GM12865 (cell line): ENCODE measurements around the gene DMRT1.

Experiments used
- DNase-seq: peaks from one replicate; pipeline ENCODE4 v3.0.0; 2010; ENCODE audit warnings: low read depth
- H3K4me3 ChIP-seq: 2 replicates; pipeline ENCODE4 v1.5.1; 2011; ENCODE audit warnings: mild to moderate bottlenecking, low read depth, low read length, control low read depth
- TF ChIP-seq, protein P1 (sequence below): IDR thresholded peaks from 2 replicates; pipeline ENCODE4 v1.5.1; 2011; ENCODE audit warnings: low read length, control low read depth, low read depth, inconsistent platforms; ENCODE audit not compliant: insufficient read depth; ENCODE audit errors: missing control alignments

DMRT1 gene

DNA sequence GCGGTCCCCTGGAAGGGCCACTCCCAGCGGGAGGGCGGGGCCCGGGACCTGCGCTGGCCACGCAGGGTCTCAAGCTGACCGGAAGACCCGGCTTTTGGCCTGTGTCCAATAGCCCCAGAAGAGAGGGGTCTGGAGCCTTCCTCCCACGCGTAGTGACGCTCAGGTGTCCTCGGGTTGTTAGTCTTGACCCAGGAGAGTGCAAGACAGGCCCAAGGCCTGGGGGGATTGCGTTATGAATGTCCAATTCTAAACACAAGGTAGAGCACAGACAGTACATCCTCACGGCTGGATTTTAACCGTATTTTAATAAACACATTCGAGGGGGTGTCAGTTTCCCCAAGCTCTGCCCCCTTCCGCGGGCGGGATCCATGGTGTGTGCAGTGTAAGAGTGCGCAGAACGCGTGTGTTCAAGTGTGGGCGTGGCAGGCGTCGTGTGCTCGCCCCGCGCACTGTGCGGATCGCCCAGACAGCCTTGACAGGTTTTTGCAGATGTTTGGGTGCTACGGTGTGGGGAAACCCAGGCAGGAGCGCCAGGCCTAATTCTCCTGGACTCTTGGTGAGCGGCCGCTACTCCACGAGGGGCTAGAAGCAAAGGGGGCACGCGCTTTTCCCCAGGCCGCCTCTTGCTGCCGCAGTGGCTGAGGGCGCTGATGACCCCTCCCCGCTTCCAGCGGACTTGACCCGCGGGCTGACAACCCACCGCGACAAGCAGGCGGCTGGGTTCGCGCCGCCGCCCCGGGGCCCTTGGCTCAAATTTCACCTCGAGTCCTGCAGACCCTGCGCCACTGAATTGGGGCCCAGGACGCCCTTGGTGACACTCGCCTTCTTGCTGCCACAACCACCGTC is 128.9 kb downstream of the DMRT1 start:
- H3K4me3 ChIP-seq, result no peak overlapping the region
- TF ChIP-seq, protein P1, sequence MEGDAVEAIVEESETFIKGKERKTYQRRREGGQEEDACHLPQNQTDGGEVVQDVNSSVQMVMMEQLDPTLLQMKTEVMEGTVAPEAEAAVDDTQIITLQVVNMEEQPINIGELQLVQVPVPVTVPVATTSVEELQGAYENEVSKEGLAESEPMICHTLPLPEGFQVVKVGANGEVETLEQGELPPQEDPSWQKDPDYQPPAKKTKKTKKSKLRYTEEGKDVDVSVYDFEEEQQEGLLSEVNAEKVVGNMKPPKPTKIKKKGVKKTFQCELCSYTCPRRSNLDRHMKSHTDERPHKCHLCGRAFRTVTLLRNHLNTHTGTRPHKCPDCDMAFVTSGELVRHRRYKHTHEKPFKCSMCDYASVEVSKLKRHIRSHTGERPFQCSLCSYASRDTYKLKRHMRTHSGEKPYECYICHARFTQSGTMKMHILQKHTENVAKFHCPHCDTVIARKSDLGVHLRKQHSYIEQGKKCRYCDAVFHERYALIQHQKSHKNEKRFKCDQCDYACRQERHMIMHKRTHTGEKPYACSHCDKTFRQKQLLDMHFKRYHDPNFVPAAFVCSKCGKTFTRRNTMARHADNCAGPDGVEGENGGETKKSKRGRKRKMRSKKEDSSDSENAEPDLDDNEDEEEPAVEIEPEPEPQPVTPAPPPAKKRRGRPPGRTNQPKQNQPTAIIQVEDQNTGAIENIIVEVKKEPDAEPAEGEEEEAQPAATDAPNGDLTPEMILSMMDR, result no peak
- no peak for DNase-seq

DNA sequence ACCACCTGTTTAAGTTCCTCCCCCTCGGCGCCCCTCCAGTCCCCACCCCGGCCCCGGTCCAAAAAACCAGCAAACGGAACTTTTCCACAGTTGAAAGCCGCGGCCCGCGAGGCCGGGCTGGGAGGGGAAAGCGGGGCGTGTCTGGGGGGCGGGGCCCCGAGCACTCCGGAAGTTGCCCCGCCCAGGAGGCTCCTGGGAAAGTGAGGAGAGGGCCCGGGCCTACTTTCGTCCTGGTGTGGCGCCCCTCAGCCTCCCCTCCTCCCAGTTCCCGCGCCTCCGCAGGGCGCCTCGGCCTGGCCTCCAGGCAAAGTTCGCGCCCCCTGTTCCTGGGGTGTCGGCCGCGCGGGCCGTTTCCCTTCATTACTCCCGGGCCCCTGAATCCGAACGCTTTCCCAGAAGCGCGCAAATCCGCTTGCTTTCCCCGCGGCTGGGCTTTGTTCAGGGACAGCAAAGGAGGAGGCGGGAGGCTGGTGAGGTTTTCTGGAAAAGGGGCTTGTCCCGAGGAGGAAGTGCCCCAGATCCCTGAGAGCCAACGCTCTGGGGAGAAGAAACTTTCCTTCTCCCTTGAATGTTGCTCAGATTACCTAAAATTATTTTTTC is 130.5 kb downstream of the DMRT1 start:
- TF ChIP-seq, protein P1, result no peak
- no peak for DNase-seq
- H3K4me3 ChIP-seq, result no peak overlapping the region

DNA sequence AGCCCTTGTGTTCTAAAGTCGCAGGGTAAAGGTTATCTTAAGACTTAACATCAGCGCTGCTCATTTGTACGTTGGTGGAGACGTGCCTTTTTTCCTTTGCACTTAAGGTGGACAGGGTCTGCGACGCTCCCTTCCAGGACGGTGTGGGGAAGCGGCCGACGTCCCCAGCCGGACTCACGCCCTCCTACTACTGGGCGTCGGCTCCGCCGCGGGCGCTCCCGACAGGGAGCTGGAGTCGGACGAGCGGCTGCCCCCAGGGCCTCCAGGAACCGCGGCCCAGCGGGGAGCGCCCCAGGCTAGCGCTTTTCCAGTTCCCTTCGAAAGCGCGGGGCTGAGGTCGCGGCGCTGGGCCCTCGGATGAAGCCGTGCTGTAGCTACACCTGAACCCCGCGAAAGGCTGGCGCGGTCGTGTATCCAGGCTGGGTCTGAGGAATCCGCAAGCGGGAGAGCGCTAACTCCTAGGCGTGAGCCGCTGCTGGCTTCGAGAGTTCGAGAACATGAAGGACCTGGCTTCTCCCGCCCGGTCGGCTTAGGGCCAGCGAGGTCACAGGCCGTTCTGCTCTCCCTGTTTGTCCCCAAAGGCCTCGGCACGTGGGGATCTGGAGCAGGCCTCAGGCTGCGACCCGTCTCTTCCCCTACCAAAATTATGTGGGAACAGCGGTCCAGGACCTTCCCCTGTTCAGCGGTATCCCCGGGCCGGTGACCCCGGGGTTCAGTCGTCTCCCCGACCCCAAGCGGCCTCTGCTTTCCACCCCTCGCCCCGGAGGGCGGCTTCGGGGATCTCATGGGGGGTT is 131.2 kb downstream of the DMRT1 start:
- no peak overlapping the region for H3K4me3 ChIP-seq
- TF ChIP-seq, protein P1, result no peak
- no peak for DNase-seq

DNA sequence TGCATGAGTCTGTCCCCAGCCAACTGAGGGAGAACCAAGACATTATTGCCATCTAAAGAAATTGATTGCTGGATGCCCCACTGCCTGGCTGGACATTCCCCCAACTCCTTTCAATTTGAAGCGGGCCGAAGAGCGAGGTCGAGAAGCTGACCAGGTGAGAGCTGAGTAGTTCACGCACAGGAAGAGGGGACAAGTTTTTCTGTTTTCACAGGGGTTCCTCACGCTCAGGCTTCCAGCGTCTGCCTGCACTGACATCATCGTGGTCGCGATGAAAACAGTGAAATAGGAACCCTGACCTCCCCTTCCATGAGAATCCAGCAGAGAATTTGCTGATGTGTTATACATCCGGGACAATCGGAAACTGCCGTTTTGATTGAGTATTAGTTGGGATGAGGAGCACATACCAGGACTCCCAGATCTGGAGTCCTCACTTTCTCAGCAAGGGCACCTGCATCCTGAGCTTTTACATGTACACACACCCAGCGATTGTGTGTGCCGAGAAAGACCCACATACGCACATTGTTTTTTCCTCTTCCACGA is 131.9 kb downstream of the DMRT1 start:
- H3K4me3 ChIP-seq, result no peak overlapping the region
- DNase-seq, result no peak
- TF ChIP-seq, protein P1, result no peak

DNA sequence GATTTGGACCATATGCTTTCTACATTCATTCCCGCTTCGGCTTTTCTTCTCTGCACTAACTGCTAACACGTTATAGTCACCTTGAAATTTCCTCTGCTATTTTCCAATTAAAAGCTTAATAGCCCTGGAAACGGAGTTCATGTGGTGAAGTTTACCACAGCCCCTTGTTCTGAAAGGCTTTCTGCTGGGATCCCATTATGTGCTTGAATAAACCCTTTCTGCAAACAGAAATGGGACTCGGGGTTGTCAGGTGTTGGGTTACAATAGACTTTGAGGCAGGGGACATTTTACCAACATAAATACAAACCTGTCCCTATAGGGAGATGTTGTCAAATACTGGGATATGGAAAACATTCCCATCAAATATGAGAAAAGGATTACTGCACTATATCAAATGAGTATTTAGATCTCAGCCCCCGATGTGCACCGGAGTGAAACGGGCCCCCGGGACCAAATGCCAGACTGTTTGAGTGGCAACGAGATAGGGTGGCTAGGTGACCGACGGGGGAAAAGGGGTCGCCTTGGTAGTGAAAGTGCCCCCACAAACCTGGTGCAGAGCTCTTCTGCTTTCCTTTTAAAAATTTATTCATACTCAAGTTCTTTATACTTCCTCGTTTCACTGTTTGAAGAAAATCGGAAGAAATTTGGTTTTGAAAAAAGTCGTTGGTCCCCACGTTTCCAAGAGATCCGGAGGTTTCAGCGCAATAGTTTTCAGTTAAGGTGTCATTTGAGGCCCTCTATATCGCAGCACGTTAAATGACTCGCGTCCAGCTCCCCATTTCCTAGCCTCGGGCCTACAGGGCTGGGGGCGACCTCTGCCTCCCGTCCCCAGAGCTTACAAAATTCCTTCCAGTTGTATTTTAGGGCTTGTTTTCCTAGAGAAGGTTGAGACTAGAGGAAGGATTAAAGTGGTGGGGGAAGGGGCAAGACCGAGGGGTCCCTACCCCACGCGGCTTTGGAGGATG is 132.8 kb downstream of the DMRT1 start:
- DNase-seq, result no peak
- TF ChIP-seq, protein P1, result no peak
- H3K4me3 ChIP-seq, result no peak overlapping the region
